Esophagus squamous epithelium (tissue), 5 donors: Measurements from ENCODE around the gene ADPRS. TPM values are rescaled to one million over a fixed set of nuclear protein-coding genes. Genes with fewer than 3 reads are reported as not detected.

ENCODE experiments used
- DNase-seq: peaks from one replicate; lab custom pipeline; 2025; lab: John Stamatoyannopoulos, UW
- H3K27ac ChIP-seq, 4 donors: fragments of 200-600 bp; sonication (generic); one replicate each; pipeline ENCODE4 v1.5.1; 2016 to 2019; ENCODE audit warnings: mild to moderate bottlenecking in 1 of 4
- H3K27me3 ChIP-seq, 4 donors: fragments of 200-600 bp; sonication (generic); 1 replicate in 3 of 4; 2 replicates in 1 of 4; pipeline versions ENCODE4 v1.5.1 to v1.6.0; 2017 to 2021; ENCODE audit warnings: antibody characterized with exemption in 1 of 4
- H3K36me3 ChIP-seq, 3 donors: fragments of 200-600 bp; sonication (generic); one replicate each; pipeline ENCODE4 v1.5.1; 2016 to 2019
- H3K4me1 ChIP-seq, 3 donors: fragments of 200-600 bp; sonication (generic); one replicate each; pipeline ENCODE4 v1.5.1; 2017 to 2019
- H3K4me3 ChIP-seq, 4 donors: fragments of 200-600 bp; sonication (generic); 1 replicate in 3 of 4; 2 replicates in 1 of 4; pipeline ENCODE4 v1.5.1; 2016 to 2019; ENCODE audit warnings: mild to moderate bottlenecking in 2 of 4, moderate library complexity in 1 of 4
- H3K9me3 ChIP-seq, 3 donors: fragments of 200-600 bp; sonication (generic); one replicate each; pipeline ENCODE4 v1.5.1; 2016 to 2019
- POLR2A ChIP-seq, 4 donors: fragments of 450-650 bp; IDR thresholded peaks; one replicate each; pipeline ENCODE4 v1.6.1; 2017; ENCODE audit warnings: antibody characterized with exemption in 4 of 4, mild to moderate bottlenecking in 4 of 4, moderate library complexity in 3 of 4
- WGBS, 2 donors: methylation state at CpG; one replicate each; pipeline ENCODE4 v1.1.5; 2018; 5-methylcytosine and 5-hydroxymethylcytosine counted together
- intact Hi-C: fragments of 100-400 bp; cut with DNase I; formaldehyde crosslinking; loops from one replicate; pipeline ENCODE4 v1.15.0; 2022
- total RNA-seq, 4 donors: library from RNA; depleted of rRNA; stranded (reverse); fragments of >200 nt; gene quantifications; one replicate each; pipeline ENCODE4 v1.1.0, GENCODE V29; 2016
- TF ChIP-seq, protein P1 (sequence below), 6 experiments: fragments of 450-650 bp in 4 of 6; fragments of 200-600 bp in 2 of 6; sonication (generic) in 2 of 6; IDR thresholded peaks; one replicate each; pipeline ENCODE4 v1.5.1; 2016 to 2019; ENCODE audit warnings: antibody characterized with exemption in 6 of 6, mild to moderate bottlenecking in 4 of 6, moderate library complexity in 4 of 6
- donor health status: DM: yes; HTN: yes; CAD: no.

ADPRS gene
- total RNA-seq, 4 donors from 2014 or later: 41.0 to 57.8 (median 48.1) TPM

DNA sequence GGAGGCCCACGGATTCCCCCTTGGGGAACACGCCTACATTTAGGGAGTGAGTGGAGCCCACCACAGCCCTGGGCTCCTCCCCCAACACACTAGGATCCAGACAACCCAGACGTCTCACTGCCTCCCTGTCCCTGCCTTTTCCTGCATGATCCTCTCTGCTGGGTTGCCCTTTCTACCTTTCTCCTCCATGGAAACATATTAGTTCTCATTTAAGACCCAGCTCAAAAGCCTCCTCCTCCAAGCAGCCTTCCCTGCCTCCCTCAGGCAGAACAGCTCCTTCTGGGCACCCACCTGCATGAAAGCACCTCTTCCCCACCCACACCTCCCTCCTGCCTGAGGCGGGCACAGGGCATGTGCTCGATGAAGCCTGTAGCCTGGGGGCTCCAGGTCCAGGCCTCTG, 25.7 kb downstream of the ADPRS start:
- intact Hi-C loops: loop anchor here (10.0 kb wide), 1 partner anchor 170 kb away; no protein-coding TSS in a partner anchor
- H3K36me3 ChIP-seq: no peaks in the 10 kb centered on the region
- H3K27ac ChIP-seq: peak overlapping the region in 3 of 4 donors; percentile 64 to 83 (median 75)
- no peak overlapping the region for H3K4me3 ChIP-seq
- no peaks in the 10 kb centered on the region for H3K27me3 ChIP-seq
- WGBS, 2 donors: 65 to 68% methylated on average over 4 to 5 of the region's 5 CpGs
- DNase-seq: no peak
- H3K9me3 ChIP-seq: no peaks in the 10 kb centered on the region
- H3K4me1 ChIP-seq: peaks cover 0 to 27% (median 10%) of the 10 kb centered on the region in 3 donors
- no peak for TF ChIP-seq POLR2A (IDR thresholded peaks at IDR 0.05)
- TF ChIP-seq, protein P1, sequence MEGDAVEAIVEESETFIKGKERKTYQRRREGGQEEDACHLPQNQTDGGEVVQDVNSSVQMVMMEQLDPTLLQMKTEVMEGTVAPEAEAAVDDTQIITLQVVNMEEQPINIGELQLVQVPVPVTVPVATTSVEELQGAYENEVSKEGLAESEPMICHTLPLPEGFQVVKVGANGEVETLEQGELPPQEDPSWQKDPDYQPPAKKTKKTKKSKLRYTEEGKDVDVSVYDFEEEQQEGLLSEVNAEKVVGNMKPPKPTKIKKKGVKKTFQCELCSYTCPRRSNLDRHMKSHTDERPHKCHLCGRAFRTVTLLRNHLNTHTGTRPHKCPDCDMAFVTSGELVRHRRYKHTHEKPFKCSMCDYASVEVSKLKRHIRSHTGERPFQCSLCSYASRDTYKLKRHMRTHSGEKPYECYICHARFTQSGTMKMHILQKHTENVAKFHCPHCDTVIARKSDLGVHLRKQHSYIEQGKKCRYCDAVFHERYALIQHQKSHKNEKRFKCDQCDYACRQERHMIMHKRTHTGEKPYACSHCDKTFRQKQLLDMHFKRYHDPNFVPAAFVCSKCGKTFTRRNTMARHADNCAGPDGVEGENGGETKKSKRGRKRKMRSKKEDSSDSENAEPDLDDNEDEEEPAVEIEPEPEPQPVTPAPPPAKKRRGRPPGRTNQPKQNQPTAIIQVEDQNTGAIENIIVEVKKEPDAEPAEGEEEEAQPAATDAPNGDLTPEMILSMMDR (IDR thresholded peaks at IDR 0.05): no peak

GRCh38 chr1:36115200-36115669, 26.5 kb downstream of the ADPRS start:
- peaks cover 0 to 35% (median 10%) of the 10 kb centered on the region in 3 donors for H3K4me1 ChIP-seq
- H3K4me3 ChIP-seq: peak overlapping the region in 1 of 4 donors; percentile 2
- intact Hi-C loops: loop anchor here (10.0 kb wide), 1 partner anchor 170 kb away; no protein-coding TSS in a partner anchor

DNA sequence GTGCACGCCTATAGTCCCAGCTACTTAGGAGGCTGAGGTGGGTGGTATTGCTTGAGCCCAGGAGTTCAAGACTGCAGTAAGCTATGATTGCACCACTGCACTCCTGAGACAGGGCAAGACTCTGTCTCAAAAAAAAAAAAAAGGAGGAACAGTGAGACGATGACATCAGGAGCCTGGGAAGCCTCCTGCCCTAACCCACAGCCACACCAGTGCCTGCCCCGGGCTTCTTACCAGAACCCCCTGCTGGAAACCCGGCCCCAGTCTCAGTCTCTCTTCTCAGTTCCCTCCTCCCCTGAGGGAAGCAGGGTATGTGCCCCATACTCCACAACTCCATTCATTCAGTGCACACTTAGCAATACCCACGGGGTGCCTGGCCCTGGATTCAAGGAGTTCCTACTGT, 27.2 kb downstream of the ADPRS start:
- no peak overlapping the region for H3K4me3 ChIP-seq
- no peak for DNase-seq
- intact Hi-C loops: loop anchor here (10.0 kb wide), 1 partner anchor 169 kb away; no protein-coding TSS in a partner anchor
- no peaks in the 10 kb centered on the region for H3K36me3 ChIP-seq
- peak overlapping the region in 3 of 4 donors; percentile 64 to 83 (median 75) for H3K27ac ChIP-seq
- peaks cover 0 to 35% (median 10%) of the 10 kb centered on the region in 3 donors for H3K4me1 ChIP-seq
- H3K9me3 ChIP-seq: no peaks in the 10 kb centered on the region
- no peaks in the 10 kb centered on the region for H3K27me3 ChIP-seq
- TF ChIP-seq, protein P1 (IDR thresholded peaks at IDR 0.05): no peak
- TF ChIP-seq POLR2A (IDR thresholded peaks at IDR 0.05): no peak
- 57 to 66% methylated on average over 4 to 5 of the region's 5 CpGs for WGBS, 2 donors

More at GRCh38 chr1:36115200-36115669, 26.5 kb downstream of the ADPRS start:
- no peaks in the 10 kb centered on the region for H3K36me3 ChIP-seq
- no peak for DNase-seq
- 80 to 87% methylated on average over 2 to 3 of the region's 18 CpGs for WGBS, 2 donors
- no peaks in the 10 kb centered on the region for H3K27me3 ChIP-seq
- H3K27ac ChIP-seq: peak overlapping the region; percentile 15 to 83 (median 70)
- TF ChIP-seq, protein P1 (IDR thresholded peaks at IDR 0.05): no peak
- TF ChIP-seq POLR2A (IDR thresholded peaks at IDR 0.05): no peak
- H3K9me3 ChIP-seq: no peaks in the 10 kb centered on the region

DNA sequence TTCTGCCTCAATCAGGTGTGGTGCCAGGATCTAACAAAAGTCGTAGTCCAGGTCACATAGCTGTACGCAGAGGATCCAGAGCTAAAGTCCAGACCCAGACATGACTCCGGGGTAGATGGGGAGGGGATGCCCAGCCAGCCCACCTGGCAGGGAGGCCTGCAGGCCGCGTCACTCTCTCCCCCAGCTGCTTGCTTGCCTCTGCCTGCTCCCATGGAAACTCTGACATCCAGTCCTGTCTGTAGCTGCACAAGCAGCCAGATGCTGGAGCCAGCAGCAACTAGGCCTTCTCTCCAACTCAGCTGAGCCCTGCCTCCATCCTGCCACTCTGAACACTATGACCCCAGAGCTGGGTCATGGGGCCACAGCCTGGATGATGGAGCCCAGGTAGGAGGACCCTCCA, 28.2 kb downstream of the ADPRS start:
- Histone ChIP-seq H3K36me3 (no peaks in the 10 kb centered on the region), H3K4me3 (no peak overlapping the region), H3K27ac (peak overlapping the region in 2 of 4 donors; percentile 33 to 44), H3K27me3 (no peaks in the 10 kb centered on the region), H3K9me3 (no peaks in the 10 kb centered on the region), H3K4me1 (peaks cover 0 to 35% (median 10%) of the 10 kb centered on the region in 3 donors)
- no peak for DNase-seq
- 68 to 85% methylated on average over 3 to 4 of the region's 5 CpGs for WGBS, 2 donors
- intact Hi-C loops: loop anchor here (10.0 kb wide), 1 partner anchor 168 kb away; no protein-coding TSS in a partner anchor
- no peak for TF ChIP-seq POLR2A (IDR thresholded peaks at IDR 0.05)
- TF ChIP-seq, protein P1 (IDR thresholded peaks at IDR 0.05): no peak

DNA sequence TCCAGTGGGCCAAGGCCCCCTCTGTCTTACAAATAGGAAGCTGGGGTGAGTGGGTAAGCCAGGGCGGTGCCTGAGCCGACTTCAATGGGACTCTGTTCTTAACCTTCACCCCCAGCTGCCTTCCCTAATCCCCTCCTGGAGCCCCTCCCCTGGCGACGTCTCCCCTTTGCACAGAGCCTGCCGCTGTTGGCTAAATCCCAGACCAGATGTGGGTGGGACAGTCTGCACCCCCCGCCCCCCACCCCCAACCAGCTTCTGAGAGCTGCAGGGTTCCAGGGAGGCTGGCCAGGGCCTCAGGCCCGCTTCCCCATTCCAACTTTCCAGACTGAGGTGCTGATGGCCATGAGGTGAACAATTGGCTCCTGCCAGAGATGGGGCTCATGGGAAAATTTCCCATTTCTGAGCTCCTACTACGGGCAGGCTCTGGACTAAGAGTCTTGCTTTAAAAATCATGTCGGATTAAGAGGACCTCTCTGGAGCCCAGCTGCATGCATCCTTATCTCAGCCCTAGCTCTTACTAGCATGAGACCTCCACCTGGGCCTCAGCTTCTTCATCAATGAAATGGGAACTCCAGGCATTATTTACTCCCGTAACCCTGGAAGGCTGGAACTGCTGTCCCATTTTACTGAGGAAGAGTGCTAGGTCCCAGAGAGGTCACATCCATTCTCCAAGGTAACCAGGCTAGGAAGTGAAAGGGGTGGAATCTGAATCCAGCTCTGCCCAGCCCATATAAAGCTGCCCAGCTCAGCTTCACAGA, 29.9 kb downstream of the ADPRS start:
- Histone ChIP-seq H3K9me3 (no peaks in the 10 kb centered on the region), H3K27ac (peak overlapping the region; percentile 25 to 72 (median 54)), H3K4me1 (peaks cover 0 to 42% (median 10%) of the 10 kb centered on the region in 3 donors), H3K4me3 (no peak overlapping the region), H3K27me3 (no peaks in the 10 kb centered on the region), H3K36me3 (no peaks in the 10 kb centered on the region)
- TF ChIP-seq POLR2A (IDR thresholded peaks at IDR 0.05): no peak
- TF ChIP-seq, protein P1 (IDR thresholded peaks at IDR 0.05): no peak
- no peak for DNase-seq
- WGBS, 2 donors: 74 to 100% methylated on average over 3 to 4 of the region's 10 CpGs
- intact Hi-C loops: loop anchor here (10.0 kb wide), 1 partner anchor 166 kb away; no protein-coding TSS in a partner anchor
